HTERT RPE-1 (cell line): ENCODE results near the gene SYNDIG1.
"Not testable (repeated sequence)": the region's sequence is repeated elsewhere in the genome, so short reads cannot be mapped to it uniquely, and the experiment has no call there.

Experiments
- in situ Hi-C: fragments of 300-500 bp; cut with MboI; formaldehyde crosslinking; loops from 4 replicates; pipeline ENCODE4 v1.14.3; 2020; ENCODE audit warnings: low sequenced_read_pairs

Gene SYNDIG1

DNA sequence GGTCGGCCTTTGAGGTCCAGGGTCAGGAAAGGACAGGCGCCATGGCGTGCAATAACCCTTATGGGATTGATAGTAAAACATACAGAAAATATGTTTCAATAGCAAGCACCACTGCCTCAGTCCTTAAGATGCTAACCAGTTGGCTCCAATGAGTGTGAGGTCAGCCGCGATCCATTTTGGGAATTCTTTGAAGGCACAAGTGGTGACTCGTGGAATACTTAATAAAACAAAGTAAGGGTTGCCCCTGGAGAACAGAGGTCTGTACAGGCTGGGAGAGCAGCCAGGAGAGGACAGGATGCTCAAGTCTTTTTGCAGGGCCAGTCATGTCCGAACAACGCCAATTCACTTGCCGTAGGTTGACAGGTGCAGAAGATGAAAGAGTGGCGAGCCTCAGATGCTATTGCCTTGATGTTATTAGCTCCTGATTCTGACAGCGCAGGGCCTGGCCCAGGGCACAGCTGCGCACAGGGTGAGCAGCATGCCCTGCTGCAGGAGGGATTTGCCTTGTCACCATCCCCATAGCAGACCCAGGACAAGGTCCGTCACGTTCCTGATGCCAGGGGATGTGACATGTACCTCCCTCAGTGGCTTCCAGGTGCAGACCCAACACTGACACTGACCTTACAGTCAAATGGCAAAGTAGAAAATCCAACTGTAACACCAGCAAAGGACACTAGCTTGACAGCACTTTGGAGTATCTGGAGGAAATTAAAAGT lies 21.8 kb downstream of the SYNDIG1 start:
- in situ Hi-C loops: no loop called here

- in situ Hi-C loops: no loop called here
These were observed 22.7 kb downstream of the SYNDIG1 start for GRCh38 chr20:24492031-24492607.

GRCh38 chr20:24492698-24493097 lies 23.3 kb downstream of the SYNDIG1 start:
- in situ Hi-C loops: no loop called here

DNA sequence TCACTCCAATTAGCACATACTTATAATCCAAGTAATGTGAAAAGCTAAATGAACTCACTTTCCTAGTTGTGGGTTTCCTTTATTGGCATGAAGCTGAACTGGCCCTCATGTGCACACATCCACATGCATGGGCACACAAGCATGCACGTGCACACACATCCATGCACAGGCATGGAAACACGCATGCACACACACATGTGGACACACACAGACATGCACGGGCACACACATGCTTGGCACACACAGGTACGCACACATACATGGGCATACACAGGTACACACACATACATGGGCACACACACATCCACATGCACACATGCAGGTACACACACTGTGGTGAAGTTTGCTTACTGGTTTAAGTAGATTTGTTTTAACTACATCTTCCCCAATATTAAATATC lies 23.8 kb downstream of the SYNDIG1 start:
- in situ Hi-C loops: no loop called here

DNA sequence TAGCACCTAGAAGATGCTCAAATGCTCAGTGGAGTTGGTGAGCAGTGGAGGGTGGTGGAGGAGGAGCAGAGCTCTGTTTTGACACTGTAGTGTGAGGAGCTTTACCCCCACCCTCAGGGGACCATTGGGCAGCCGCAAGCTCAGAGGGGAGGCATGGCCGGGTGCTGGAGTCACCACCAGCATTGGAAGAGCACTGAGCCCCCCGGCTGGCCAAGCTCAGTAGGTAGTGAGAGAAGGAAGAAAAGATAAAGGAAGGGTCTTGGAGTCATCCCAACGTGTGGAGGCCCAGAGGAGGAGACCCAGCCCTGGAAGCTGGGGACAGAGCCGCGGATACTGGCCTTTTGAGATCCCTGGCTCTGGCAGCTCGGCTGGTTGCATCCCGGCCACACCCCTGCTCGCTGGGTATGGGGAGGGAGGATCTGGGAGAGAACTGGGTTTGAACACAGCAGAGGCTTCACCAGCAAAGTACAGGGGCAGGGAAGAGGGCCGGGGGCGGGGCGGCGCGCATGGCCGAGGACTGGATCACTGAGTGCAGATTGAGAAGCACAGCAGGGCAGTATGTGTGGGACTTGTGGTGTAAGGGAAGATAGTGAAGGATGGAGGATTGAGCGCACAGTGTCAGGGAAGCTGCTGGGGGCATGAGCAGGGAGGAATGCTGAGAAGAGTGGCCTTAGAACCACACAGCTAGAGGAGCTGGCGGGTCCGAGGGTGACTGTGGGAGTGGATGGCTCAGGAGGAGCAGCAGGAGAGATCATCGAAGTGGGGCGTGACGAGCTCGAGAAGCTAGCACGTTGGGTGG lies 24.4 kb downstream of the SYNDIG1 start:
- in situ Hi-C loops: no loop called here

GRCh38 chr20:24494460-24494920 lies 25.1 kb downstream of the SYNDIG1 start:
- in situ Hi-C loops: no loop called here

DNA sequence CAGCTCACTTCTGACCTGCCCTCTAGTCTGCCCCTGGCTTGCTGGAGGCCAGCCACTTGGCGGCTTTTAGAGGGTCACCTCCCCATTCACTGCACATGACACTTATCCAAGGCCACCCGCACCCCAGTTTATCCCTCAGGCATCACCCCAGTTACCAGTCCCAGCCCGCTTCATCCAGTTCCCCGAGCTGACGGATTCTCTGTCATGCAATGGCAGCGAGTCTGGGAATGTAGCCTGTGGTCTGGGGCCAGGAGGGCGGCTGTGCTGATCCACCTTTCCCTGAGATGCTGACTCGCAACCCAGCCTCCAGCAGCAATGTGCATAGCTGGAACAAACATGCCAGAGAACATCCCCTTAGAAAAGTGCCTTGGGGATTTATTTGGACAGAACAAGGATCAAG lies 25.8 kb downstream of the SYNDIG1 start:
- in situ Hi-C loops: no loop called here

DNA sequence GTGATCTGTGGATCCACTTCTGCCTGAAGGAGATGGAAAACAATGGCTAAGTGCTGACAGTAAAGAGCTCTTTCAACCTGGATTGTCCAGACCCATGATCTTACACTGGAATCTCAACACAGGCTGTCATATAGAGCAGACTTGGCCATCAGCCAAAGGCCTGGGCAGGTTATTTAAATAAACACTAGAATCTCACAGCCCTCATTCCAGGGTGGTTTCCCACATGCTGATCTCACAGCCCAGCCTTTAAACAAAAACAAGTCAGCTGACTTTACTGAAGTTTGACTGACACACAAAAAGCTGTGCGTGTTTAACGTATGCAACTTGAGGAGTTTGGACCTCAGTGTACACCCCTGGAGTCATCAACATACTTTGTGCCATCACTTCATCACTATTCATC lies 28.4 kb downstream of the SYNDIG1 start:
- in situ Hi-C loops: no loop called here

DNA sequence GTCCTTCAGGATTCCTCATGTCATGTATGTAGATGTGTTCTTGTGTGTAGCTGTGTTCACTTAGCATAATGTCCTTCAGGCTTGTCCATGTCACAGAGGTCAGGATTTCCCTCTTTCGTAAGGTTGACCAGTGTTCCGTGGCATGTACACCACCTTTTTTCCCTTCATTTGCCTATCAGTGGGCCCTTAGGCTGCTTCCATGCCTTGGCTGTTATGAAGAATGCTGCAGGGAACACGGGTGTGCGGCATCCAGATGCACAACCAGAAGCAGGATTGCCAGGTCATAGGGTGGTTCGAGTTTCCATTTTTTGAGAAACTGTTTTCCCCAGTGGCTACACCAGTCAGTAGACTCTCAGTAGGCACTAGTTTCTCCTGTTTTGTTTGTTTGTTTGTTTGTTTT lies 29.2 kb downstream of the SYNDIG1 start:
- in situ Hi-C loops: no loop called here

DNA sequence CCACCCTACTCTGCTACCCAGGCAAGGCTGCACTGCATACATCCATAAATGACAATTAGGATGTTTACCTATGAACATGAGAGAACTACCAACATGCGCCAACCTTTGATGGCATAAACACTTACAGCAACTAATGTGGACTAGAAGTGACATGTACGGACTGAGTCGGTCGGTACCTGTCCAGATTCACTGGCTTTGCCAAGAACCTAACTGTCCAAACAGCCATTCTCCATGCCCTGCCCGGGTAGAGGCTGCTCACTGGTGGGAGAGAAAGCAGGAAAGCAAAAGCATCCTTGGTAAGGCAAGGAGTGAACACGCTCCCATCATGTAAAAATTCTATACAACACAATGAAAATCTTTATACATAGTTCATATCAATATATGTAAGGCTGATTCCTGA lies 30.0 kb downstream of the SYNDIG1 start:
- in situ Hi-C loops: no loop called here

DNA sequence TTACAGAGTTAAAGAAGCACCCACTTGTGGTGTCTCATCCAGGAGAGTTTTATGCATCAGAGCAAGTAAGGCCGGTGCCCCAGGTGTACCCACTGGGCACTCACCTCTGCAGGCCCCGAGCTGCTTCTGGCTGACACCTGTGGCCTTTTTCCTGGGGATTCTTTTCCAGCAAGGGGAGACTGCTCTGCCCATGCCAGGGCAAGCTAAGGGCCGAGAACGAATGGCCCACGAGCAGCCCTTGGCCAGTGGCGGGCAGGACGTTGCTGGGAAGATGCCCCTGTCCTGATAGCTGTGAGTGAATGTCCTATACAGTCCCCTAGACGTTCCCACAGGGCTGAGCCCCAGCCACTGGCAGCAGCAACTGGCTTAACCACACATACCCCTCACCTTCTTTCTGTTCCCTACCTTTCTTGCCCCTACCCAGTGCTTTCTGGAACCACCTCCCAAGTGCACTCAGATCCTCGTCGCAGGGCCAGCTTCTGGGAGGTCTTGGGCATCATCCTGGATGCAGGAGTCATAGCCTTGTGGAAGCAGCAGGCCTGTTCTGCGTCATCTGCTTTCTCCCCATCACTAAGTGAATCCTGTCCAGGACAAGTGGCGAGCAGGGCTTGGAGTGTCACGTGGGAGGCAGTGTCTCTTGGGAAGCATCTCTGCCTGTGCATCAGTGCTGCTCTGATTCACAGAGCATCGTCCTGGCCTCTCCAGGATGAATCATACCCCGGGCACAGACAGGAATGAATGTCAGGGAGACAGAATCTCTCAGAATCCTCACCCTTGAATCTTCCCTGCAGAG lies 32.5 kb downstream of the SYNDIG1 start:
- in situ Hi-C loops: no loop called here

- in situ Hi-C loops: no loop called here
These were observed 33.2 kb downstream of the SYNDIG1 start for GRCh38 chr20:24502661-24503060.

DNA sequence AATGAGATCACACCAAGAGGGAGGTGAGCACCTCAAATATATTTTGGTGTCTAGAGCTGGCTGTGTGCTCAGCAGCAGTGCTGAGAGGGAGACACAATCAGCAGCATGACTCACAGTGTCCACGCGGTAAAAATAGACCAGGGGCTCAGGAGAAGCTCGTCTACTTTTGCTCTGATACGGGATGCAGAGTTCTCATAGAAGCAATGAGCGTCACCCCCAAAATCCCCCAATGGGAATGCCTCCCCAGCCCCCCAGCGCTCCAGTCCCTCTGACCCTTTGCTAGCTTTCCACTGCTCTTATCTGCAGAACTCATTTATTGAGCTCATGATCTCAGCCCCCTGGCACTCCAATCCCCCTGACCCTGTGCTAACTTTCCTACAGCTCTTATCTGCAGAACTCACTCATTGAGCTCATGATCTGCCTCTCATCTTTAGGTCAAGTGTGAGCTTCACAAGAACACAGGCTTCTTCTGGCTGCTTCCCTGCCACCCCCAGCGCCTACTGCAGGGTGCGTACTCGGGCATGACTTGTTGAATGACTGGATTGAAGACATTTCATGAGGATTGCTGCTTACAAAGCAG lies 34.0 kb downstream of the SYNDIG1 start:
- in situ Hi-C loops: no loop called here

DNA sequence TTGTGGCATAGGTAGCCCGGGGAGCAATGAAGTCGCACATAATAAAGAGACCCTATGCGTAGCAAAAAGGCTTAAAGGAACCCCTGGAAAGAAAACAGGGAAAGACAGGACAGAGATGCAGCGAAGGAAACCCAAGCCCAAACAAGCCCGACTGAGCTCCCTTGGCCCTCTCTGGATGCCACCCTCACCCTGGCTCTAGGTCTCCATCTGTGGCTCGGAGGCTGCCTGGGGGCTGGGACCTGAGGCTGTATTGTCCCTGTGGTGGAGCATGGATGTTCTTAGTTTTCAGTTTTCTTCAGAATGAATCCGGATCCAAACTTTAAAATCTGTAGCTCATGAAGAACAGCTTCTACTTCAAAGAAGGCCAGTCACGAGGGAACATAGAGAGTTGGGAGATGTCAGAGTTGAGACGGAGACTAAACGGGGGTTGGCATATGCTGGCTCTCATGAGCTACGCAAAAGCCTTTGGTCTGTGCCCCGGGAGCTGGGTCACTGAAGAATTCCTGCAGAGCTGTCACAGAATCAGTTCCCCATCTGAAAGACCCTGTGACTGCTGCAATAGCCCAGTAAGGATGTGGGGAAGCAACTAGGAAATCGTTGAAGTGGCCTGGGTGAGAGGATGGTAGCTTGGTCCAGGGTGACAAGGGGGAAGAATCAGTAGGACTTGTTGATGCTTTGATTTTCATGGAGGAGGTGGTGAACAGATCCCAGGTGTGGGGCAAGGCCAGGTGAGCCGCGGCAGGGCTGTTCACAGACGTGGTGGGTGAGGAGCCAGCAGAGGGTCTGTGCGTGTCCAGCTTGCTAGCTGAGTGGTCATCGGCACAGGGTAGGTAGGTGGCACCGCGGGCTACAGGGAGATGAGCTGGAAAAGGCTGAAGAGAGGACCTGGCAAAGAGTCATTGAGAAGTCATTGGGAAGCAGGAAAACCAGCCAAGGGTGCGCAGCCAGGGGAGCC lies 35.2 kb downstream of the SYNDIG1 start:
- in situ Hi-C loops: no loop called here

GRCh38 chr20:24506146-24506545 lies 36.7 kb downstream of the SYNDIG1 start:
- in situ Hi-C loops: no loop called here

DNA sequence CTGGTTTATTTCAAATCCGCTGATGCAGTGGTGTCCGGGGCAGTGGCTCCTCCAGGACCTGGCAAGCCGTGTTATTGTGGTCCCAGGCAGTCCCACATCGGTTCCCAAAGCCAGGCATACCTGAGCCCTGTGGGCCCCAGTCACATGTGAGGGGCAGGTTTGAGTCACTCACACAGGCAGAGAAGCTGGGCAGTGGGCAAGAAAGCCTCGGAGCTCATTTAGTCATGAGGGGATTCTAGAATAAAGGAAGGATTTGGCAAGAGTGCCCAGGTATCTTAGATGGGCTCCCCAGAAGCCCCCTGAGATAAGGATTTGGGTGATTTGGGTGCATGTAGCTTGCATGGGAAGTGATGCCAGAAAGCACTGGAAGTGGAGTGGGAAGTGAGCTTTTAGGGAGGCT lies 37.3 kb downstream of the SYNDIG1 start:
- in situ Hi-C loops: no loop called here

- in situ Hi-C loops: no loop called here
These were observed 37.9 kb downstream of the SYNDIG1 start for GRCh38 chr20:24507182-24507853.

GRCh38 chr20:24512441-24512840 lies 43.0 kb downstream of the SYNDIG1 start:
- in situ Hi-C loops: not testable (repeated sequence)

- in situ Hi-C loops: no loop called here
These were observed 49.1 kb downstream of the SYNDIG1 start for GRCh38 chr20:24518515-24518914.
